ENCODE results near the gene MIPEP. TPM values are rescaled to one million over a fixed set of nuclear protein-coding genes. Genes with fewer than 3 reads are reported as not detected.

Gene MIPEP
- total and polyA plus RNA-seq, 11 donors = 21.5 to 88.1 (median 42.1) TPM

- Histone ChIP-seq H3K9me3 (no peaks in the 10 kb centered on the region), H3K27me3 (no peaks in the 10 kb centered on the region), H3K36me3 (no peaks in the 10 kb centered on the region), H3K4me3 (no peak overlapping the region), H3K27ac (no peak overlapping the region), H3K4me1 (peaks cover 0 to under 1% (median 0%) of the 10 kb centered on the region in 12 donors)
- intact Hi-C loops (cut with DNase I) = no loop called here
- no peak for ATAC-seq
- TF ChIP-seq POLR2A (IDR thresholded peaks at IDR 0.05) (no peak), CTCF (IDR thresholded peaks at IDR 0.05) (no peak)
- no peak for DNase-seq
- WGBS, 4 donors = 83 to 85% (median 84%) methylated on average over 4 of the region's 4 CpGs
Observed at GRCh38 chr13:23771956-23772355, 117.2 kb downstream of the MIPEP start.

- DNase-seq = no peak
- Histone ChIP-seq H3K4me1 (peaks cover 0 to 4% (median 0%) of the 10 kb centered on the region in 12 donors), H3K27me3 (no peaks in the 10 kb centered on the region), H3K36me3 (no peaks in the 10 kb centered on the region), H3K9me3 (no peaks in the 10 kb centered on the region), H3K27ac (no peak overlapping the region), H3K4me3 (no peak overlapping the region)
- intact Hi-C loops (cut with DNase I) = no loop called here
- no peak for ATAC-seq
- no peak for TF ChIP-seq CTCF (IDR thresholded peaks at IDR 0.05)
- no peak for TF ChIP-seq POLR2A (IDR thresholded peaks at IDR 0.05)
- WGBS, 4 donors = 70 to 84% (median 72%) methylated on average over 2 of the region's 2 CpGs
Observed at GRCh38 chr13:23771552-23771951, 117.6 kb downstream of the MIPEP start.

GRCh38 chr13:23770973-23771372, 118.2 kb downstream of the MIPEP start:
- WGBS, 4 donors = 95 to 100% (median 96%) methylated on average over 4 of the region's 4 CpGs
- Histone ChIP-seq H3K9me3 (no peaks in the 10 kb centered on the region), H3K4me1 (peaks cover 0 to 10% (median 0%) of the 10 kb centered on the region in 12 donors), H3K36me3 (no peaks in the 10 kb centered on the region), H3K4me3 (no peak overlapping the region), H3K27ac (no peak overlapping the region), H3K27me3 (no peaks in the 10 kb centered on the region)
- intact Hi-C loops (cut with DNase I) = no loop called here
- peak in 1 of 4 donors; percentile 27 for ATAC-seq
- TF ChIP-seq CTCF (IDR thresholded peaks at IDR 0.05) (no peak), POLR2A (IDR thresholded peaks at IDR 0.05) (no peak)
- no peak for DNase-seq

- H3K9me3 ChIP-seq = no peaks in the 10 kb centered on the region
- H3K27ac ChIP-seq = no peak overlapping the region
- H3K36me3 ChIP-seq = no peaks in the 10 kb centered on the region
- peaks cover 0 to 10% (median 0%) of the 10 kb centered on the region in 12 donors for H3K4me1 ChIP-seq
- no peak for DNase-seq
- 88 to 91% (median 89%) methylated on average over 4 of the region's 4 CpGs for WGBS, 4 donors
- intact Hi-C loops (cut with DNase I) = no loop called here
- H3K27me3 ChIP-seq = no peaks in the 10 kb centered on the region
- TF ChIP-seq CTCF (IDR thresholded peaks at IDR 0.05) = no peak
- no peak for TF ChIP-seq POLR2A (IDR thresholded peaks at IDR 0.05)
- no peak for ATAC-seq
- H3K4me3 ChIP-seq = no peak overlapping the region
Observed at GRCh38 chr13:23770428-23770827, 118.8 kb downstream of the MIPEP start.
